Neuronal stem cell (in vitro differentiated cells): ENCODE measurements around the gene BMPER.

ENCODE experiments used
- DNase-seq: peaks from one replicate; pipeline ENCODE4 v3.0.0-alpha.2; 2013; ENCODE audit warnings: low spot score
- H2AFZ ChIP-seq: one replicate; pipeline ENCODE4 v1.6.1; 2013; ENCODE audit warnings: mild to moderate bottlenecking, low read length, inconsistent platforms
- H2AK5ac ChIP-seq: 2 replicates; pipeline ENCODE4 v1.6.1; 2013; ENCODE audit warnings: low read depth, mild to moderate bottlenecking, inconsistent platforms, low read length, moderate library complexity, mixed read lengths
- H2BK120ac ChIP-seq: 2 replicates; pipeline ENCODE4 v1.6.1; 2013; ENCODE audit warnings: low read depth, mild to moderate bottlenecking, inconsistent platforms, low read length, moderate library complexity, mixed read lengths
- H2BK12ac ChIP-seq: one replicate; pipeline ENCODE4 v1.6.1; 2013; ENCODE audit warnings: low read length, inconsistent platforms
- H2BK15ac ChIP-seq: 2 replicates; pipeline ENCODE4 v1.6.1; 2013; ENCODE audit warnings: mild to moderate bottlenecking, low read length, inconsistent platforms, mixed read lengths
- H2BK5ac ChIP-seq: one replicate; pipeline ENCODE4 v1.6.1; 2013; ENCODE audit warnings: inconsistent platforms, mild to moderate bottlenecking, low read length, moderate library complexity
- H3K14ac ChIP-seq: one replicate; pipeline ENCODE4 v1.6.1; 2013; ENCODE audit warnings: low read length, inconsistent platforms
- H3K18ac ChIP-seq: 2 replicates; pipeline ENCODE4 v1.6.1; 2013; ENCODE audit warnings: low read length, inconsistent platforms
- H3K23ac ChIP-seq: 2 replicates; pipeline ENCODE4 v1.6.1; 2013; ENCODE audit warnings: low read depth, mild to moderate bottlenecking, mixed read lengths, low read length, inconsistent platforms; ENCODE audit not compliant: poor library complexity
- H3K27ac ChIP-seq: replicated peaks from 3 replicates; pipeline ENCODE4 v1.5.1; 2013; ENCODE audit warnings: low read length, inconsistent platforms
- H3K27me3 ChIP-seq, 3 experiments: 2 replicates each; pipeline ENCODE4 v1.6.1; 2013; ENCODE audit warnings: low read length in 3 of 3, mild to moderate bottlenecking in 2 of 3, inconsistent platforms in 1 of 3, low read depth in 1 of 3, mixed read lengths in 1 of 3, moderate library complexity in 1 of 3; ENCODE audit not compliant: control insufficient read depth in 3 of 3, insufficient read depth in 3 of 3
- H3K36me3 ChIP-seq, 2 donors: replicated peaks in 1 of 2; 2 replicates each; pipeline ENCODE4 v1.6.1; 2013; ENCODE audit warnings: low read length in 2 of 2; ENCODE audit not compliant: control insufficient read depth in 2 of 2, insufficient read depth in 2 of 2
- H3K4ac ChIP-seq: 2 replicates; pipeline ENCODE4 v1.6.1; 2013; ENCODE audit warnings: inconsistent platforms, mild to moderate bottlenecking, low read length, moderate library complexity
- H3K4me1 ChIP-seq, 2 donors: 1 replicate in 1 of 2; 2 replicates in 1 of 2; pipeline ENCODE4 v1.6.1; 2013; ENCODE audit warnings: low read length in 2 of 2, low read depth in 1 of 2; ENCODE audit not compliant: control insufficient read depth in 2 of 2, insufficient read depth in 1 of 2
- H3K4me2 ChIP-seq: one replicate; pipeline ENCODE4 v1.6.1; 2013; ENCODE audit warnings: mild to moderate bottlenecking, low read length, inconsistent platforms; ENCODE audit not compliant: insufficient read depth, poor library complexity, severe bottlenecking
- H3K4me3 ChIP-seq, 2 donors: 2 replicates each; pipeline ENCODE4 v1.5.1; 2013; ENCODE audit warnings: low read length in 2 of 2, mild to moderate bottlenecking in 2 of 2, inconsistent platforms in 1 of 2, moderate library complexity in 1 of 2
- H3K79me1 ChIP-seq: one replicate; pipeline ENCODE4 v1.6.1; 2013; ENCODE audit warnings: low read depth, mild to moderate bottlenecking, inconsistent platforms, low read length, moderate library complexity
- H3K9ac ChIP-seq: one replicate; pipeline ENCODE4 v1.6.1; 2013; ENCODE audit warnings: mild to moderate bottlenecking, low read depth, low read length, inconsistent platforms; ENCODE audit not compliant: poor library complexity
- H3K9me3 ChIP-seq, 2 donors: replicated peaks in 1 of 2; 2 replicates each; pipeline versions ENCODE3 to v1.6.1; 2013; ENCODE audit warnings: low read length in 2 of 2, mild to moderate bottlenecking in 2 of 2, inconsistent platforms in 1 of 2, low read depth in 1 of 2, mixed read lengths in 1 of 2, moderate library complexity in 1 of 2; ENCODE audit not compliant: control insufficient read depth in 2 of 2, insufficient read depth in 1 of 2
- H4K8ac ChIP-seq: one replicate; pipeline ENCODE4 v1.6.1; 2013; ENCODE audit warnings: low read depth, mild to moderate bottlenecking, inconsistent platforms, low read length, moderate library complexity
- H4K91ac ChIP-seq: one replicate; pipeline ENCODE4 v1.6.1; 2013; ENCODE audit warnings: low read length, low read depth, mild to moderate bottlenecking, inconsistent platforms; ENCODE audit not compliant: poor library complexity
- WGBS, 2 donors: extraction: QIAGEN DNeasy Blood & Tissue Kit; methylation state at CpG; one replicate each; pipeline ENCODE4 v1.1.7; 2013; ENCODE audit warnings: missing lambda C conversion rate in 2 of 2, mixed read lengths in 1 of 2; ENCODE audit not compliant: insufficient read length in 2 of 2, insufficient replicate concordance in 1 of 2; ENCODE audit errors: extremely low coverage in 2 of 2; 5-methylcytosine and 5-hydroxymethylcytosine counted together

Gene BMPER

DNA sequence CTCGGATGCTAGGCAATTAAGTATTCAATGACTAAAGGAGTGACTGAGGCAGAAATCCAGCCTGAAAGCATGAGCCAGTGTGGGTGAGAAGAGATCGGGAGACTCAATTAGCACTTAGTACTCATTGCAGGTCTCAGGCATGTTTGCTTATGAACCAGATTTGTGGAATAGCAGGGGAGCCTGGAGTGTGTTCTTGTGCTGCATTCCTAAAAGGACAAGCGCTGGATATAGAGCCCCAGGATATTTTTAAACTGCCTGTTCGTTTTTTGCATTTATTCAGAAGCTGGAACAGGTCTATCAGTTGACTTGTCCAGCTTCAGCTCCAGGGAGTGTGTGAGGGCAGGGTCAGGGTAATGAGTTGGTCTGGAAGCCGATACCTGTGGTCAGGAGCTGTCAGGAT is 120.3 kb downstream of the BMPER start:
- Histone ChIP-seq H4K8ac (no peak overlapping the region), H4K91ac (no peak overlapping the region), H3K4me1 (peaks cover 0 to under 1% of the 10 kb centered on the region in 2 donors), H3K36me3 (no peaks in the 10 kb centered on the region), H3K27me3 (no peaks in the 10 kb centered on the region), H3K79me1 (no peaks in the 10 kb centered on the region), H2BK5ac (no peak overlapping the region), H3K27ac (no peak overlapping the region), H3K4me3 (no peak overlapping the region), H3K23ac (no peak overlapping the region), H3K4me2 (no peak overlapping the region), H2AFZ (no peak overlapping the region), H2BK15ac (no peak overlapping the region), H2BK120ac (no peak overlapping the region), H2BK12ac (no peak overlapping the region), H2AK5ac (no peak overlapping the region), H3K9me3 (no peaks in the 10 kb centered on the region), H3K18ac (no peak overlapping the region), H3K9ac (no peak overlapping the region), H3K4ac (no peak overlapping the region), H3K14ac (no peak overlapping the region)
- no CpG with 5 or more reads among the region's 5 CpGs for WGBS, 2 donors
- no peak for DNase-seq

DNA sequence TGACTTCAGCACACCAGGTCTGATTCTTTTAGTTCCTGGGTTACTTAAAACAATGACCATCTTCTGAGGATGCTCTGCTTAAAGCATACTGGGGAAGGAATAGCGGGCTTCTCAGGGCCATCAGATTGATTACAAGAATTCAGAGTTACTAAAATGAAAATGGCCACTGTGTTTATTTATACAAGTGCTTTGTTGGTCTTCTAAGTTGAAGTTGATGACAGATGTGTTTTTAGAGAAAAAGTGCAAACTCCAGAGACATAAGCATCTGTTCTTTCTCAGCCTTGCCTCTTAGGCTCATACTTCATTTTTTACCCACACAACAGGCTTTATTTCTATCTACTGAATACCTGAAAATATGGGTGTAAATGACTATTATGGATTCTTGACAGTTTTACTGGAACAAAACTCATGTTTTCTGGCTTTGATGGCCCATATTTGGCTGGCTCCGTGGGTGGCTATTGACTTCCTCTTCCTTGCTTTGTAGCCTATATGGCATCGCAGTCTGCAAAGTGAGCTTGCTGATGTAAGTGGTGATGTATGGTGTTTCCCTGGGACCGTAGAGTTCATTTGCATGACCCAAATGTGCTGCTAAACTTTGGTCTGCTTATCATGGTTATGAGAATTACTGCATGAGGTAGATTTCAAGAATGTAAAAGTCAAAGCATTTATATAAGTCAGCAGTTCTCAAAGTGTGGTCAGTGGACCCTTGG is 121.3 kb downstream of the BMPER start:
- Histone ChIP-seq H4K91ac (no peak overlapping the region), H3K36me3 (no peaks in the 10 kb centered on the region), H2AK5ac (no peak overlapping the region), H3K18ac (no peak overlapping the region), H4K8ac (no peak overlapping the region), H3K4me2 (no peak overlapping the region), H3K27ac (no peak overlapping the region), H2AFZ (no peak overlapping the region), H3K4ac (no peak overlapping the region), H3K4me3 (no peak overlapping the region), H2BK120ac (no peak overlapping the region), H3K23ac (no peak overlapping the region), H2BK5ac (no peak overlapping the region), H2BK15ac (no peak overlapping the region), H3K79me1 (no peaks in the 10 kb centered on the region), H3K4me1 (no peaks in the 10 kb centered on the region), H3K27me3 (no peaks in the 10 kb centered on the region), H3K9ac (no peak overlapping the region), H3K9me3 (no peaks in the 10 kb centered on the region), H2BK12ac (no peak overlapping the region), H3K14ac (no peak overlapping the region)
- WGBS, 2 donors: no CpG with 5 or more reads among the region's 4 CpGs
- no peak for DNase-seq

DNA sequence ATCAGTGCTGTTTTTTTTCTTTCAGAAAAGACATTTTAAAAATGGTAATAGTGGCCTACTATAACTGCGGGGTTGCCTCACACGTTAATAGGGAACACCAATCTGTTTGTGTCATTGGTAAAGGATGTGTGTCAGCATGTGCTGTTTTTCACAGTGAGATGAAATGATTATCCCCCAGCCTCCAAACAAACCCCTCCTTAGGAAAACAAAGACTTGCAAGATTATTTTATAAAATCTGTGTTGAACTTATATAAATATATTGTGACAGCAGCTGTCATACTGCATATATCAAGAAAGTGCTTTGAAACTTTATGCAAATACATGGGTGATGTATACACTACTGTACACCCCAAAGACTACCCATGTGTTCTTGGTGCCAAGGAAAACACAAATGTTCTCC is 125.8 kb downstream of the BMPER start:
- DNase-seq: no peak

GRCh38 chr7:34034728-34035127 is 129.4 kb downstream of the BMPER start:
- no peak overlapping the region for H2BK15ac ChIP-seq
- no peak for DNase-seq
- H3K27ac ChIP-seq: no peak overlapping the region
- H2BK120ac ChIP-seq: no peak overlapping the region
- H3K4me2 ChIP-seq: no peak overlapping the region
- no peak overlapping the region for H3K4ac ChIP-seq
- no peaks in the 10 kb centered on the region for H3K27me3 ChIP-seq
- H3K14ac ChIP-seq: no peak overlapping the region
- H3K9ac ChIP-seq: no peak overlapping the region
- H2BK5ac ChIP-seq: no peak overlapping the region
- no peaks in the 10 kb centered on the region for H3K36me3 ChIP-seq
- no peak overlapping the region for H3K18ac ChIP-seq
- H3K4me3 ChIP-seq: no peak overlapping the region
- H2AFZ ChIP-seq: no peak overlapping the region
- peaks cover 0 to 6% of the 10 kb centered on the region in 2 donors for H3K4me1 ChIP-seq
- H4K8ac ChIP-seq: no peak overlapping the region
- H3K23ac ChIP-seq: no peak overlapping the region
- WGBS, 2 donors: no CpG with 5 or more reads among the region's 1 CpG
- no peaks in the 10 kb centered on the region for H3K79me1 ChIP-seq
- no peak overlapping the region for H4K91ac ChIP-seq
- no peak overlapping the region for H2BK12ac ChIP-seq
- H3K9me3 ChIP-seq: no peaks in the 10 kb centered on the region
- H2AK5ac ChIP-seq: no peak overlapping the region

More for the DNA sequence above, 125.8 kb downstream of the BMPER start:
- Histone ChIP-seq H3K18ac (no peak overlapping the region), H3K36me3 (no peaks in the 10 kb centered on the region), H4K91ac (no peak overlapping the region), H4K8ac (no peak overlapping the region), H2BK12ac (no peak overlapping the region), H3K9ac (no peak overlapping the region), H2BK120ac (no peak overlapping the region), H3K4me3 (no peak overlapping the region), H3K27me3 (no peaks in the 10 kb centered on the region), H3K4me2 (no peak overlapping the region), H3K27ac (no peak overlapping the region), H2AK5ac (no peak overlapping the region), H2BK15ac (no peak overlapping the region), H3K9me3 (no peaks in the 10 kb centered on the region), H3K79me1 (no peaks in the 10 kb centered on the region), H3K4me1 (peaks cover 0 to 2% of the 10 kb centered on the region in 2 donors), H2AFZ (no peak overlapping the region), H3K4ac (no peak overlapping the region), H3K23ac (no peak overlapping the region), H3K14ac (no peak overlapping the region), H2BK5ac (no peak overlapping the region)
- WGBS, 2 donors: no CpG with 5 or more reads among the region's 2 CpGs
